Activated T-cell treated with anti-CD3 and anti-CD28 coated beads, Interleukin-2, amount 50 U/mL, for 72 hours (primary cell): ENCODE measurements around the gene MINDY1. TPM values are rescaled to one million over a fixed set of nuclear protein-coding genes. Genes with fewer than 3 reads are reported as not detected.

ENCODE experiments used
- ATAC-seq, 2 donors: fragments of 150-1000 bp; cut with Tn5 transposase; replicated peaks in 1 of 2; 2 replicates each; pipeline ENCODE4 v1.10.0; 2021; ENCODE audit warnings: moderate library complexity in 2 of 2, mild to moderate bottlenecking in 1 of 2
- DNase-seq, 2 donors: peaks; one replicate each; pipeline ENCODE4 v3.0.0; 2021 to 2022; ENCODE audit warnings: mixed read lengths in 1 of 2
- H3K27ac Mint-ChIP-seq: one replicate; pipeline ENCODE4 v1.8.0; 2022; ENCODE audit warnings: mild to moderate bottlenecking, moderate library complexity, mixed read lengths
- H3K27me3 Mint-ChIP-seq: one replicate; pipeline ENCODE4 v1.8.0; 2022; ENCODE audit warnings: low read depth, mixed read lengths
- H3K36me3 Mint-ChIP-seq, 2 donors: one replicate each; pipeline ENCODE4 v1.8.0; 2022; ENCODE audit warnings: mixed read lengths in 2 of 2, mild to moderate bottlenecking in 1 of 2; ENCODE audit not compliant: insufficient read depth in 2 of 2
- H3K4me1 Mint-ChIP-seq: one replicate; pipeline ENCODE4 v1.8.0; 2022; ENCODE audit warnings: low read depth, mixed read lengths
- H3K4me3 Mint-ChIP-seq, 2 donors: one replicate each; pipeline ENCODE4 v1.8.0; 2022; ENCODE audit warnings: mild to moderate bottlenecking in 2 of 2, mixed read lengths in 2 of 2, moderate library complexity in 2 of 2
- H3K9me3 Mint-ChIP-seq, 2 donors: one replicate each; pipeline ENCODE4 v1.8.0; 2022; ENCODE audit warnings: mixed read lengths in 2 of 2
- total RNA-seq, 2 donors: library from RNA; stranded (reverse); gene quantifications; one replicate each; pipeline ENCODE4 v1.2.3, GENCODE V29; 2022

Gene MINDY1
- total RNA-seq, 2 donors from 2014 or later, result 10.9 to 11.9 TPM

DNA sequence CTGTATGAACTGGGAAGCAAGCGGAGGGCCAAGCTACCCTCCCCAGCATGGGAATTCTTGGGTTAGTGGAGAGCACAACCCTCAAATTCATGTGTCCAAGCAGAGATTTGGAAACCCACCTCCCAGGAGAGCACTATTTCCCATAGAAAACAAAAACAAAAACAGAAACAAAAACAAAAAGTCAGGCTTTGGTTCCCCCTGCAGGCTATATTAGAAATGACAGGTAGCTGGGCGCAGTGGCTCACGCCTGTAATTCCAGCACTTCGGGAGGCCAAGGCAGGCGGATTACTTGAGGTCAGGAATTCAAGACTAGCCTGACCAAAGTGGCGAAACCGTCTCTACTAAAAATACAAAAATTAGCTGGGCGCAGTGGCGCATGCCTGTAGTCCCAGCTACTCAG lies 10.8 kb downstream of the MINDY1 start:
- no peak for ATAC-seq
- Mint-ChIP-seq H3K27ac (no peak overlapping the region), H3K4me3 (peak overlapping the region in 1 of 2 donors; percentile 40)

DNA sequence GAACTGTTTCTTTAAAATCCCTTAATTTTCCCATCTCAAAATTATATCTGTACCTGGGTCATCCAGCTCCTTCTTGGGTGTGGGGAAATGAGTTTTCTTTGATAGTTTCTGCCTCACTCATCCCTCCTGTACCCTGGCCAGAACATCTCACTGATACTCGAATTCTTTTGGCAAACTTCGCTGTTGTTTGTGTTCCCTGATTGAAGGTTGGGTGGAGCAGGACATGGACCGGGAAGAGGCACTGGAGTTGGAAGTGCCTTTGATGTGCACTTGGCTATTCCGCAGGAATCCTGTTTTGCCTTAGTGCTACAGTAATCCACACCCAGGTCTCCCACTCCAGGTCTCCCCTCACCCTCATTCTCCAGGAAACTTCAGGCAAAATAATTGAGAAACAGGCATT lies 11.2 kb downstream of the MINDY1 start:
- Mint-ChIP-seq H3K4me1 (peaks cover 18% of the 10 kb centered on the region), H3K27me3 (no peaks in the 10 kb centered on the region), H3K27ac (no peak overlapping the region), H3K36me3 (no peaks in the 10 kb centered on the region), H3K4me3 (peak overlapping the region in 1 of 2 donors; percentile 40), H3K9me3 (no peaks in the 10 kb centered on the region)
- DNase-seq, result no peak
- no peak for ATAC-seq

More for the DNA sequence above, 10.8 kb downstream of the MINDY1 start:
- H3K36me3 Mint-ChIP-seq, result peaks cover 0 to under 1% of the 10 kb centered on the region in 2 donors
- no peaks in the 10 kb centered on the region for H3K9me3 Mint-ChIP-seq
- no peaks in the 10 kb centered on the region for H3K27me3 Mint-ChIP-seq
- peak in 1 of 2 donors; percentile 37 for DNase-seq
- H3K4me1 Mint-ChIP-seq, result peaks cover 22% of the 10 kb centered on the region

- no peak for DNase-seq
- H3K4me3 Mint-ChIP-seq, result no peak overlapping the region
- ATAC-seq, result no peak
- H3K36me3 Mint-ChIP-seq, result no peaks in the 10 kb centered on the region
- H3K9me3 Mint-ChIP-seq, result no peaks in the 10 kb centered on the region
- H3K27ac Mint-ChIP-seq, result no peak overlapping the region
- H3K4me1 Mint-ChIP-seq, result peaks cover 6% of the 10 kb centered on the region
- H3K27me3 Mint-ChIP-seq, result no peaks in the 10 kb centered on the region
Measured at GRCh38 chr1:150994248-150994647, 12.5 kb downstream of the MINDY1 start.

- H3K4me3 Mint-ChIP-seq, result no peak overlapping the region
- no peaks in the 10 kb centered on the region for H3K36me3 Mint-ChIP-seq
- H3K27me3 Mint-ChIP-seq, result no peaks in the 10 kb centered on the region
- no peak for ATAC-seq
- H3K9me3 Mint-ChIP-seq, result no peaks in the 10 kb centered on the region
- no peak for DNase-seq
- no peak overlapping the region for H3K27ac Mint-ChIP-seq
- no peaks in the 10 kb centered on the region for H3K4me1 Mint-ChIP-seq
Measured at GRCh38 chr1:150992626-150993025, 14.1 kb downstream of the MINDY1 start.

- H3K4me3 Mint-ChIP-seq, result no peak overlapping the region
Measured at GRCh38 chr1:150987924-150988323, 18.8 kb downstream of the MINDY1 start.

GRCh38 chr1:150985179-150985825 lies 21.4 kb downstream of the MINDY1 start:
- DNase-seq (no peak), ATAC-seq (no peak)
- no peak overlapping the region for H3K4me3 Mint-ChIP-seq
- H3K4me1 Mint-ChIP-seq, result no peaks in the 10 kb centered on the region
- H3K36me3 Mint-ChIP-seq, result no peaks in the 10 kb centered on the region
- H3K9me3 Mint-ChIP-seq, result no peaks in the 10 kb centered on the region
- H3K27ac Mint-ChIP-seq, result no peak overlapping the region
- no peaks in the 10 kb centered on the region for H3K27me3 Mint-ChIP-seq

More at GRCh38 chr1:150987924-150988323, 18.8 kb downstream of the MINDY1 start:
- no peaks in the 10 kb centered on the region for H3K4me1 Mint-ChIP-seq
- no peaks in the 10 kb centered on the region for H3K27me3 Mint-ChIP-seq
- H3K9me3 Mint-ChIP-seq, result no peaks in the 10 kb centered on the region
- no peak for DNase-seq
- no peak overlapping the region for H3K27ac Mint-ChIP-seq
- H3K36me3 Mint-ChIP-seq, result no peaks in the 10 kb centered on the region
- ATAC-seq, result no peak

GRCh38 chr1:150981805-150982712 lies 24.6 kb downstream of the MINDY1 start, which contains the start of gene ANXA9:
TSS of gene ANXA9 (plus strand) at chr1:150982292. CDS start at chr1:150983106, 814 bp downstream.
- no peaks in the 10 kb centered on the region for H3K27me3 Mint-ChIP-seq
- ATAC-seq, result peak in 1 of 2 donors; percentile 27
- H3K36me3 Mint-ChIP-seq, result no peaks in the 10 kb centered on the region
- no peaks in the 10 kb centered on the region for H3K9me3 Mint-ChIP-seq
- no peak within 1 kb of the TSS for H3K27ac Mint-ChIP-seq
- no peak within 1 kb of the TSS for H3K4me3 Mint-ChIP-seq
- DNase-seq, result no peak
- peaks cover 29% of the 10 kb centered on the region for H3K4me1 Mint-ChIP-seq

GRCh38 chr1:150981177-150981804 lies 25.4 kb downstream of the MINDY1 start:
- H3K4me3 Mint-ChIP-seq, result no peak overlapping the region
- no peak overlapping the region for H3K27ac Mint-ChIP-seq
- no peak for ATAC-seq

GRCh38 chr1:150979092-150980056 lies 27.3 kb downstream of the MINDY1 start:
- ATAC-seq (peak; percentile 52 to 61), DNase-seq (peak; percentile 87 to 90)
- Mint-ChIP-seq H3K9me3 (no peaks in the 10 kb centered on the region), H3K27ac (peak overlapping the region; percentile 23), H3K4me1 (peaks cover 48% of the 10 kb centered on the region), H3K36me3 (no peaks in the 10 kb centered on the region), H3K27me3 (no peaks in the 10 kb centered on the region), H3K4me3 (peak overlapping the region; percentile 64 to 67)

More at GRCh38 chr1:150981177-150981804, 25.4 kb downstream of the MINDY1 start:
- Mint-ChIP-seq H3K36me3 (no peaks in the 10 kb centered on the region), H3K4me1 (peaks cover 37% of the 10 kb centered on the region), H3K27me3 (no peaks in the 10 kb centered on the region), H3K9me3 (no peaks in the 10 kb centered on the region)
- no peak for DNase-seq

- H3K9me3 Mint-ChIP-seq, result no peaks in the 10 kb centered on the region
- ATAC-seq, result peak; percentile 65 to 71
- H3K4me1 Mint-ChIP-seq, result peaks cover 62% of the 10 kb centered on the region
- H3K4me3 Mint-ChIP-seq, result peak overlapping the region; percentile 70 to 91
- H3K36me3 Mint-ChIP-seq, result peaks cover 0 to 3% of the 10 kb centered on the region in 2 donors
- DNase-seq, result peak; percentile 87 to 88
- no peaks in the 10 kb centered on the region for H3K27me3 Mint-ChIP-seq
- H3K27ac Mint-ChIP-seq, result peak overlapping the region; percentile 93
Measured at GRCh38 chr1:150976879-150977694, 29.6 kb downstream of the MINDY1 start.

GRCh38 chr1:150976401-150976821 lies 30.3 kb downstream of the MINDY1 start:
- H3K4me1 Mint-ChIP-seq, result peaks cover 69% of the 10 kb centered on the region
- H3K27me3 Mint-ChIP-seq, result no peaks in the 10 kb centered on the region
- DNase-seq (no peak), ATAC-seq (no peak)
- H3K27ac Mint-ChIP-seq, result peak overlapping the region; percentile 93
- H3K36me3 Mint-ChIP-seq, result peaks cover 0 to 3% of the 10 kb centered on the region in 2 donors
- H3K4me3 Mint-ChIP-seq, result peak overlapping the region; percentile 70 to 91
- H3K9me3 Mint-ChIP-seq, result no peaks in the 10 kb centered on the region
